Cardiac muscle cell (in vitro differentiated cells and primary cell): ENCODE data around the gene PTP4A2. TPM values are rescaled to one million over a fixed set of nuclear protein-coding genes. Genes with fewer than 3 reads are reported as not detected.

Experiments used
- DNase-seq, 2 donors: peaks; one replicate each; pipeline versions ENCODE4 v3.0.0 to v3.0.0-alpha.2; 2010 to 2017; ENCODE audit warnings: low read depth in 1 of 2, low spot score in 1 of 2
- H3K27ac ChIP-seq: fragments of 200-600 bp; sonication (generic); 2 replicates; pipeline ENCODE4 v1.5.1; 2016
- H3K27me3 ChIP-seq: fragments of 200-600 bp; sonication (generic); 2 replicates; pipeline ENCODE4 v1.6.0; 2016; ENCODE audit warnings: control low read depth
- H3K36me3 ChIP-seq: fragments of 200-600 bp; sonication (generic); 2 replicates; pipeline ENCODE4 v1.5.1; 2016; ENCODE audit warnings: control low read depth
- H3K4me1 ChIP-seq: fragments of 200-600 bp; sonication (generic); 2 replicates; pipeline ENCODE4 v1.8.1; 2017; ENCODE audit warnings: low read depth, mild to moderate bottlenecking, mixed run types
- H3K4me3 ChIP-seq: fragments of 200-600 bp; sonication (generic); 2 replicates; pipeline ENCODE4 v1.5.1; 2016; ENCODE audit warnings: mild to moderate bottlenecking
- H3K9me3 ChIP-seq: fragments of 200-600 bp; sonication (generic); 2 replicates; pipeline ENCODE4 v1.5.1; 2017; ENCODE audit warnings: low read depth, mild to moderate bottlenecking, control low read depth
- CTCF ChIP-seq: IDR thresholded peaks from 2 replicates; pipeline ENCODE4 v1.5.1; 2012; ENCODE audit warnings: low read depth, mild to moderate bottlenecking, low read length
- polyA plus RNA-seq: library from polyadenylated mRNA; unstranded; fragments of >200 nt; fragmentation: Nextera tagmentation; extraction: Ambion mirVana; gene quantifications from 2 replicates; pipeline ENCODE4 v1.2.1, GENCODE V29; 2016
- total RNA-seq: library from RNA; depleted of rRNA; stranded (reverse); fragments of >200 nt; gene quantifications from 2 replicates; pipeline ENCODE4 v1.2.3, GENCODE V29; 2016

Gene PTP4A2
- total and polyA plus RNA-seq, 2 experiments from 2014 or later = 161 to 285 TPM

- no peak overlapping the region for H3K4me3 ChIP-seq
- no peak for TF ChIP-seq CTCF
- H3K27ac ChIP-seq = no peak overlapping the region
- no peaks in the 10 kb centered on the region for H3K36me3 ChIP-seq
- H3K27me3 ChIP-seq = no peaks in the 10 kb centered on the region
- peaks cover 5% of the 10 kb centered on the region for H3K4me1 ChIP-seq
- no peak for DNase-seq
- no peaks in the 10 kb centered on the region for H3K9me3 ChIP-seq
Observed at GRCh38 chr1:31859719-31860118, 78.4 kb downstream of the PTP4A2 start.

- no peak overlapping the region for H3K4me3 ChIP-seq
- no peaks in the 10 kb centered on the region for H3K9me3 ChIP-seq
- peaks cover 5% of the 10 kb centered on the region for H3K4me1 ChIP-seq
- no peaks in the 10 kb centered on the region for H3K36me3 ChIP-seq
- H3K27ac ChIP-seq = no peak overlapping the region
- no peaks in the 10 kb centered on the region for H3K27me3 ChIP-seq
- no peak for TF ChIP-seq CTCF
- DNase-seq = no peak
Observed at GRCh38 chr1:31859044-31859443, 79.1 kb downstream of the PTP4A2 start.

- Histone ChIP-seq H3K4me1 (peaks cover 5% of the 10 kb centered on the region), H3K27me3 (no peaks in the 10 kb centered on the region), H3K36me3 (no peaks in the 10 kb centered on the region), H3K4me3 (no peak overlapping the region), H3K9me3 (no peaks in the 10 kb centered on the region), H3K27ac (no peak overlapping the region)
- DNase-seq = no peak
- no peak for TF ChIP-seq CTCF
Observed at GRCh38 chr1:31857863-31858262, 80.3 kb downstream of the PTP4A2 start.

Other genes with a start within 250 kb of the PTP4A2 start
- 75.8 and 120 TPM in 2 replicates for gene COL16A1, start 234.4 kb downstream of the PTP4A2 start, total RNA-seq
- 67.7 and 119 TPM in 2 replicates for gene COL16A1, start 234.4 kb downstream of the PTP4A2 start, polyA plus RNA-seq
- 203 and 309 TPM in 2 replicates for gene ADGRB2, start 174.0 kb downstream of the PTP4A2 start, total RNA-seq
- 95.0 and 109 TPM in 2 replicates for gene ADGRB2, start 174.0 kb downstream of the PTP4A2 start, polyA plus RNA-seq
- gene SPOCD1, start 122.3 kb downstream of the PTP4A2 start, total RNA-seq = 1.4 and 7.3 TPM in 2 replicates
- gene SPOCD1, start 122.3 kb downstream of the PTP4A2 start, polyA plus RNA-seq = 1.4 and 2.1 TPM in 2 replicates
- gene KHDRBS1, start 75.5 kb upstream of the PTP4A2 start, total RNA-seq = 86.8 and 99.5 TPM in 2 replicates
- 116 and 152 TPM in 2 replicates for gene KHDRBS1, start 75.5 kb upstream of the PTP4A2 start, polyA plus RNA-seq
- 5.1 TPM in 2 replicates for gene TMEM39B, start 134.6 kb upstream of the PTP4A2 start, total RNA-seq
- gene TMEM39B, start 134.6 kb upstream of the PTP4A2 start, polyA plus RNA-seq = 4.6 and 7.0 TPM in 2 replicates
- 36.8 and 45.7 TPM in 2 replicates for gene KPNA6, start 169.7 kb upstream of the PTP4A2 start, total RNA-seq
- gene KPNA6, start 169.7 kb upstream of the PTP4A2 start, polyA plus RNA-seq = 33.8 and 53.2 TPM in 2 replicates
- 40.8 and 40.9 TPM in 2 replicates for gene TXLNA, start 241.3 kb upstream of the PTP4A2 start, total RNA-seq
- 31.3 and 33.3 TPM in 2 replicates for gene TXLNA, start 241.3 kb upstream of the PTP4A2 start, polyA plus RNA-seq